Measurements from ENCODE around the gene L3MBTL3. TPM values are rescaled to one million over a fixed set of nuclear protein-coding genes. Genes with fewer than 3 reads are reported as not detected.

The L3MBTL3 gene
- total RNA-seq, 2 donors from 2014 or later = 9.8 to 13.1 TPM

DNA sequence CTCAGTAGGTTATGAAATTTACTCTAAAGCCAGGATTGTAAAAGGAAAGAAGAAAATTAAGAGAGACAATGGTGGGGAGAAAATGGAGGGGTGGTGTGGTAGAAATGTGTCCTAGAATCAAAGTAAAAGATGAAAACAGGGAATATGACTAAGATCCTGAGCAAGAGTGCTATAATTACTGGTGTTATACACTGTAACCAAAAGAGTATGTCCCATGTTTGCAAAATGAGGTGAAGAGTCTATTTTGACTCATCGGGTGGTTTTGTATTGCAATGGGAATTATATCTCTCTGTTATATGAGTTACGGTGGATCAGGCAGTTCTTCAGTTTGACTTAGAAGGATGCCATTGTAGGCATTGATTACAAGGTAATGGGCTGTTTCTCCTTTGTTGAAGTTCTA lies 8.5 kb downstream of the L3MBTL3 start:
- Histone ChIP-seq H3K9me3 (no peaks in the 10 kb centered on the region), H3K27ac (no peak overlapping the region), H3K27me3 (no peaks in the 10 kb centered on the region), H3K9ac (ENCODE audit: low read depth in 2 of 2, low read length in 2 of 2) (no peak overlapping the region), H3K36me3 (no peaks in the 10 kb centered on the region), H3K4me3 (no peak overlapping the region), H3K4me1 (no peaks in the 10 kb centered on the region)
- DNase-seq = no peak
- intact Hi-C loops (cut with DNase I) = loop anchor here (10.0 kb wide), 1 partner anchor 422 kb away; no protein-coding TSS in a partner anchor
- TF ChIP-seq, protein P1, sequence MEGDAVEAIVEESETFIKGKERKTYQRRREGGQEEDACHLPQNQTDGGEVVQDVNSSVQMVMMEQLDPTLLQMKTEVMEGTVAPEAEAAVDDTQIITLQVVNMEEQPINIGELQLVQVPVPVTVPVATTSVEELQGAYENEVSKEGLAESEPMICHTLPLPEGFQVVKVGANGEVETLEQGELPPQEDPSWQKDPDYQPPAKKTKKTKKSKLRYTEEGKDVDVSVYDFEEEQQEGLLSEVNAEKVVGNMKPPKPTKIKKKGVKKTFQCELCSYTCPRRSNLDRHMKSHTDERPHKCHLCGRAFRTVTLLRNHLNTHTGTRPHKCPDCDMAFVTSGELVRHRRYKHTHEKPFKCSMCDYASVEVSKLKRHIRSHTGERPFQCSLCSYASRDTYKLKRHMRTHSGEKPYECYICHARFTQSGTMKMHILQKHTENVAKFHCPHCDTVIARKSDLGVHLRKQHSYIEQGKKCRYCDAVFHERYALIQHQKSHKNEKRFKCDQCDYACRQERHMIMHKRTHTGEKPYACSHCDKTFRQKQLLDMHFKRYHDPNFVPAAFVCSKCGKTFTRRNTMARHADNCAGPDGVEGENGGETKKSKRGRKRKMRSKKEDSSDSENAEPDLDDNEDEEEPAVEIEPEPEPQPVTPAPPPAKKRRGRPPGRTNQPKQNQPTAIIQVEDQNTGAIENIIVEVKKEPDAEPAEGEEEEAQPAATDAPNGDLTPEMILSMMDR (IDR thresholded peaks at IDR 0.05) = no peak

GRCh38 chr6:130027948-130028347 lies 9.6 kb downstream of the L3MBTL3 start:
- no peak for DNase-seq
- TF ChIP-seq, protein P1 (IDR thresholded peaks at IDR 0.05) = no peak
- no peaks in the 10 kb centered on the region for H3K4me1 ChIP-seq
- H3K36me3 ChIP-seq = no peaks in the 10 kb centered on the region
- intact Hi-C loops (cut with DNase I) = loop anchor here (10.0 kb wide), 1 partner anchor 423 kb away; no protein-coding TSS in a partner anchor
- no peaks in the 10 kb centered on the region for H3K27me3 ChIP-seq
- H3K9ac ChIP-seq (ENCODE audit: low read depth in 2 of 2, low read length in 2 of 2) = no peak overlapping the region
- no peak overlapping the region for H3K4me3 ChIP-seq
- H3K27ac ChIP-seq = peak overlapping the region; percentile 3
- no peaks in the 10 kb centered on the region for H3K9me3 ChIP-seq

DNA sequence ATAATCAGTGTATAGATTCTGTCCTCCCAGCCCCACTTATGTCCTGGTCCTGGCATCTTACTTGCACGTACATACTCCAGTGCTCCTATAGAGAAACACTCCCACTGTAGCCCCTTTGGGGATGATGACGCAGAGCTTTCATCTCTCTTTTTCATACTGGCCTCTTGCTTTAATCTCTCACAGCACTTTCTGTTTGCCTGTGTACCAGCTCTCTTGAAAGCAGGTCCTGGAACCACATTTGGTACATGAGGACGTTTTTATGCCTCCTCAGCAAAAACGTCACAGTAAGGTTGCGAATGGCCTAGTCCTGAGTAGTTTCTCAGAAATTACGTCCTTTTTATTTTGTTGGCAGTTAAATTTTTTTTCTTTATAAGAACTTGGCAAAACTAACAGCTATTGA lies 10.8 kb downstream of the L3MBTL3 start:
- no peaks in the 10 kb centered on the region for H3K9me3 ChIP-seq
- no peaks in the 10 kb centered on the region for H3K36me3 ChIP-seq
- no peak for DNase-seq
- H3K27me3 ChIP-seq = no peaks in the 10 kb centered on the region
- H3K9ac ChIP-seq (ENCODE audit: low read depth in 2 of 2, low read length in 2 of 2) = no peak overlapping the region
- intact Hi-C loops (cut with DNase I) = loop anchor here (10.0 kb wide), 1 partner anchor 424 kb away; no protein-coding TSS in a partner anchor
- H3K4me1 ChIP-seq = no peaks in the 10 kb centered on the region
- TF ChIP-seq, protein P1 (IDR thresholded peaks at IDR 0.05) = no peak
- H3K4me3 ChIP-seq = no peak overlapping the region
- H3K27ac ChIP-seq = no peak overlapping the region

GRCh38 chr6:130032758-130033340 lies 14.5 kb downstream of the L3MBTL3 start:
- H3K4me3 ChIP-seq = no peak overlapping the region
- no peak for DNase-seq
- H3K4me1 ChIP-seq = no peaks in the 10 kb centered on the region
- no peak overlapping the region for H3K9ac ChIP-seq (ENCODE audit: low read depth in 2 of 2, low read length in 2 of 2)
- no peak overlapping the region for H3K27ac ChIP-seq
- intact Hi-C loops (cut with DNase I) = no loop called here
- no peaks in the 10 kb centered on the region for H3K27me3 ChIP-seq
- TF ChIP-seq, protein P1 (IDR thresholded peaks at IDR 0.05) = no peak
- H3K9me3 ChIP-seq = no peaks in the 10 kb centered on the region
- H3K36me3 ChIP-seq = no peaks in the 10 kb centered on the region

DNA sequence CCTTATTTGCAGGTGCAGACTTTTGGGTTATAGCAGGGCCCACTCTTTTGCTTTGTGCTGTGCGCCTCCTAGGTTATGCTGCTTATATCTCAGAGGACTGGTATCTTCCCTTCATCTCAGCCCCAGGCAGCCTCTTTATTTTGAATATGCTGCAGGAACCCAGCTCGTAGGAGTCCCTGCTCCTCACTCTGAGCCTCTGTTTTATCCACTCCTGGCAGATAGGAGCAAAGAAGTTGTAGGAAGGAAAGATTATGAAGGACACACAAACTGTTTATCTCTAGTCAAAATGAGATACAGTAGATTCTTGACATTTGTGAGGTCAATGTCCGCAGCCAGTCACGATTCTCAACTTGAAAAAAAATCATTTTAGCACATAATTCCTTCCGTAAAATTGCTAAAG lies 15.6 kb downstream of the L3MBTL3 start:
- DNase-seq = no peak
- Histone ChIP-seq H3K9ac (ENCODE audit: low read depth in 2 of 2, low read length in 2 of 2) (no peak overlapping the region), H3K4me3 (no peak overlapping the region), H3K36me3 (no peaks in the 10 kb centered on the region), H3K27me3 (no peaks in the 10 kb centered on the region), H3K27ac (no peak overlapping the region), H3K9me3 (no peaks in the 10 kb centered on the region), H3K4me1 (no peaks in the 10 kb centered on the region)
- TF ChIP-seq, protein P1 (IDR thresholded peaks at IDR 0.05) = no peak
- intact Hi-C loops (cut with DNase I) = no loop called here

Data from colonic mucosa (tissue), 4 donors.